T-helper 2 cell treated with Interferon-gamma antibody and Interleukin-4, amounts not matched to agents 5 μg/mL and 100 μg/mL, for 36 hours (primary cell): Measurements from ENCODE around the gene GFAP.
"Not testable (repeated sequence)": the region's sequence is repeated elsewhere in the genome, so short reads cannot be mapped to it uniquely, and the experiment has no call there.

ENCODE experiments used
- DNase-seq: peaks from one replicate; pipeline ENCODE4 v3.0.0; 2021; ENCODE audit warnings: low spot score
- H3K27ac Mint-ChIP-seq: one replicate; pipeline ENCODE4 v1.8.0; 2021; ENCODE audit warnings: mild to moderate bottlenecking, mixed read lengths
- H3K27me3 Mint-ChIP-seq: one replicate; pipeline ENCODE4 v1.8.0; 2021; ENCODE audit warnings: low read depth, mixed read lengths
- H3K36me3 Mint-ChIP-seq: one replicate; pipeline ENCODE4 v1.8.0; 2021; ENCODE audit warnings: low read depth, mixed read lengths
- H3K4me1 Mint-ChIP-seq: one replicate; pipeline ENCODE4 v1.8.0; 2021; ENCODE audit warnings: low read depth, mixed read lengths
- H3K4me3 Mint-ChIP-seq: one replicate; pipeline ENCODE4 v1.8.0; 2022; ENCODE audit warnings: mild to moderate bottlenecking, moderate library complexity, mixed read lengths
- H3K9me3 Mint-ChIP-seq: one replicate; pipeline ENCODE4 v1.8.0; 2021; ENCODE audit warnings: mixed read lengths

GFAP gene

GRCh38 chr17:44915321-44915726 lies at the start of gene GFAP:
Gene GFAP (minus strand): TSS chr17:44915500. CDS start chr17:44915486, 14 bp downstream.
- peaks cover 43% of the 10 kb centered on the region for H3K27me3 Mint-ChIP-seq
- peaks cover 13% of the 10 kb centered on the region for H3K4me1 Mint-ChIP-seq
- H3K9me3 Mint-ChIP-seq = no peaks in the 10 kb centered on the region
- H3K4me3 Mint-ChIP-seq = no peak within 1 kb of the TSS
- H3K27ac Mint-ChIP-seq = no peak within 1 kb of the TSS
- DNase-seq = no peak
- H3K36me3 Mint-ChIP-seq = no peaks in the 10 kb centered on the region

DNA sequence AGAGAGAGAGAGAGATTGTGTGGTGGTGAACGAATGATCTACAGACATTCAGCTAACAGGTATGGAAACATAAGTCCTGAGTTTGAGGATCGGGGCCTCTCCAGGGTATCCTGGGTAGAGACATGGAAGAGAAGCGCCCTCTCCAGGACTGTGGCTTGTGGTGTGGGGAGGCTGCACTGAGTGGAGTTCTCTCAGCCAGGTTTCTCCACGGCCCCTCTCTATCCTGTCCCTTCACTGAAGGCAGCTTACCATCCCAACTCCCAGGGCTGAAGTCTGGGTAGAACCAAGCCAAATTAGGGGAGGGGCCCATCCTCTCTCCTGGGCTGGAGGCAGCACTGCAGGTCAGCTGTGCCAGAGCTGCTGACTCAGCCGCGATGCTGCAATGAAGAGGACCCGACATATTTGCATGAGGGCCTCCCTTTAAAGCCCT lies 46.6 kb upstream of the GFAP start:
- Mint-ChIP-seq H3K9me3 (no peaks in the 10 kb centered on the region), H3K27me3 (peaks cover 78% of the 10 kb centered on the region), H3K36me3 (peaks cover 2% of the 10 kb centered on the region), H3K4me3 (no peak overlapping the region), H3K27ac (no peak overlapping the region), H3K4me1 (peaks cover 2% of the 10 kb centered on the region)
- no peak for DNase-seq

DNA sequence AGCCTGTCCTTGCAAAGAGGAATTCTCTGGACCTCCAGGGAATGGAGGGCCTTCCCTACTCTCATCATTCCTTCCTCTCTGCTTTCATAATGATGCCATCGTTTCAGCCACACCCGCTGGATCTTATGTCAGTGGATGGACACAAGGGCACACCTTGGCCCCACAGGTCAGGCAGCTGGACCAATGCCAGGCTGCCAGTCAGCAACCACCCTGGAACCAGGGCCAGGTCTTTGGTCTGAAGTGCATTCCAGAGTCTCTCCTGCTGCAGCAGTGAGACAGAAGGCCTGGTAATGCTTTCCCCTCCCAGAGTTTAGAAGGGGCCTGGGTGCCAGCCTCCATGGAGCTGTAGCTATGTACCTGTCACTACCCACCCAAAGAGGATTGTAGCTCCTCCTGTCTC lies 45.4 kb upstream of the GFAP start:
- no peak for DNase-seq
- no peak overlapping the region for H3K27ac Mint-ChIP-seq
- no peak overlapping the region for H3K4me3 Mint-ChIP-seq
- no peaks in the 10 kb centered on the region for H3K9me3 Mint-ChIP-seq
- H3K4me1 Mint-ChIP-seq = peaks cover 2% of the 10 kb centered on the region
- peaks cover 80% of the 10 kb centered on the region for H3K27me3 Mint-ChIP-seq
- no peaks in the 10 kb centered on the region for H3K36me3 Mint-ChIP-seq

- Mint-ChIP-seq H3K4me3 (no peak overlapping the region), H3K27ac (no peak overlapping the region), H3K9me3 (no peaks in the 10 kb centered on the region), H3K36me3 (no peaks in the 10 kb centered on the region), H3K27me3 (peaks cover 80% of the 10 kb centered on the region), H3K4me1 (peaks cover 2% of the 10 kb centered on the region)
- DNase-seq = no peak
Observed at GRCh38 chr17:44959821-44960531, 44.7 kb upstream of the GFAP start.

GRCh38 chr17:44956998-44957981 lies 42.0 kb upstream of the GFAP start:
- no peak for DNase-seq
- no peaks in the 10 kb centered on the region for H3K9me3 Mint-ChIP-seq

GRCh38 chr17:44955674-44956425 lies 40.5 kb upstream of the GFAP start:
- Mint-ChIP-seq H3K27me3 (peaks cover 52% of the 10 kb centered on the region), H3K4me1 (peaks cover 2% of the 10 kb centered on the region), H3K36me3 (no peaks in the 10 kb centered on the region), H3K4me3 (no peak overlapping the region), H3K9me3 (no peaks in the 10 kb centered on the region), H3K27ac (no peak overlapping the region)
- no peak for DNase-seq

More at GRCh38 chr17:44956998-44957981, 42.0 kb upstream of the GFAP start:
- peaks cover 2% of the 10 kb centered on the region for H3K4me1 Mint-ChIP-seq
- no peak overlapping the region for H3K4me3 Mint-ChIP-seq
- H3K27me3 Mint-ChIP-seq = peaks cover 59% of the 10 kb centered on the region
- H3K36me3 Mint-ChIP-seq = no peaks in the 10 kb centered on the region
- no peak overlapping the region for H3K27ac Mint-ChIP-seq

DNA sequence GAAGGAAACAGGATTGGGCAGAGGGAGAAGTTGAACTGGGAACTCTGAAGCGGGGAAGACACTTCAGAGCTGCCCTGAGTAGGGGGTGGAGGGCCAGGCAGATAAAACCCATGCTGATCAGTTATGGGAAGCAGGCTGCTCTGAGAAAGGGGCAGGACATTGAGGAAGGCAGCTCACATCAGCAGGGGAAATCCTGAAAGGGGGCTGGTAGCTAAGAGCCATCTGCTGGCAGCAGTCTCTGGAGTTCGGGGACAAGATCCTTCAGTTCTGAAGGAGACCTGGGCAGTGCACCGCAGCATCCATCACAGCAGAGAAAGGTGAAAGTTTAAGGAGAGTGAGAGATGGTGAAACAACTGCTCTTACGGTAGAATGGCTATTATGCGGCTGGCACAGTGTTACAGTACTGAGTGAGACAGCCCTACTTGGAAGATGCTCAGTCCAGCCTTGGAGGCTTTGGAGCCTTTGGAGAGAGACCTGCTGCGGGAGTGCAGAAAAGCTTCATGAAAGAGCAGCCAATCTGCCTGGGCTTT lies 37.7 kb upstream of the GFAP start:
- Mint-ChIP-seq H3K27me3 (peaks cover 31% of the 10 kb centered on the region), H3K4me1 (peaks cover 8% of the 10 kb centered on the region)
- no peak for DNase-seq

DNA sequence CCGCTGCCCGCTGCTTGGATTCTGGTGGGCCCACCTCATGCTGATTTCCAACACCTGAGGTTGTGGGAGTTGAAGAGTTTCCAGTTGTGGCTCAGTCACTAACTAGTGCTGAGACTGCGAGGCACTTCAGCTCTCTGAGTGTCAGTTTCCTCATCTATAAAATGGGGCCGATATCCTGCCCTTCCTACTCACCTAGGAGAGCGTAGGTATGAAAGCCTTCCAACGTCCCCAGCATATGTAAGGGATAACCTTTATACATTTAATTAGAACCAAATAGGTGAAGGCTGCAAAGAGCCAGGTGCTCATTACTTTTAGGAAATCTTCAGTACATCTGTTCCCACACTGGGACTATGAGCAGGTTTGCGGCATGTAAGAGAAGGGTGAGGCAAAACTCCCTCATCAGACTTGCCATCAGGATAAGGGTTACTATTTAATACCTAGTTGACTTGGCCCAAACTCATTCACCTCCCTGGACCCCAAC lies 33.1 kb upstream of the GFAP start:
- peaks cover 25% of the 10 kb centered on the region for H3K4me1 Mint-ChIP-seq
- H3K4me3 Mint-ChIP-seq = peak overlapping the region; percentile 96
- DNase-seq = no peak
- H3K9me3 Mint-ChIP-seq = no peaks in the 10 kb centered on the region
- no peaks in the 10 kb centered on the region for H3K27me3 Mint-ChIP-seq
- peak overlapping the region; percentile 90 for H3K27ac Mint-ChIP-seq
- peaks cover 21% of the 10 kb centered on the region for H3K36me3 Mint-ChIP-seq

More for the DNA sequence above, 37.7 kb upstream of the GFAP start:
- no peak overlapping the region for H3K27ac Mint-ChIP-seq
- no peak overlapping the region for H3K4me3 Mint-ChIP-seq
- H3K36me3 Mint-ChIP-seq = no peaks in the 10 kb centered on the region
- no peaks in the 10 kb centered on the region for H3K9me3 Mint-ChIP-seq

DNA sequence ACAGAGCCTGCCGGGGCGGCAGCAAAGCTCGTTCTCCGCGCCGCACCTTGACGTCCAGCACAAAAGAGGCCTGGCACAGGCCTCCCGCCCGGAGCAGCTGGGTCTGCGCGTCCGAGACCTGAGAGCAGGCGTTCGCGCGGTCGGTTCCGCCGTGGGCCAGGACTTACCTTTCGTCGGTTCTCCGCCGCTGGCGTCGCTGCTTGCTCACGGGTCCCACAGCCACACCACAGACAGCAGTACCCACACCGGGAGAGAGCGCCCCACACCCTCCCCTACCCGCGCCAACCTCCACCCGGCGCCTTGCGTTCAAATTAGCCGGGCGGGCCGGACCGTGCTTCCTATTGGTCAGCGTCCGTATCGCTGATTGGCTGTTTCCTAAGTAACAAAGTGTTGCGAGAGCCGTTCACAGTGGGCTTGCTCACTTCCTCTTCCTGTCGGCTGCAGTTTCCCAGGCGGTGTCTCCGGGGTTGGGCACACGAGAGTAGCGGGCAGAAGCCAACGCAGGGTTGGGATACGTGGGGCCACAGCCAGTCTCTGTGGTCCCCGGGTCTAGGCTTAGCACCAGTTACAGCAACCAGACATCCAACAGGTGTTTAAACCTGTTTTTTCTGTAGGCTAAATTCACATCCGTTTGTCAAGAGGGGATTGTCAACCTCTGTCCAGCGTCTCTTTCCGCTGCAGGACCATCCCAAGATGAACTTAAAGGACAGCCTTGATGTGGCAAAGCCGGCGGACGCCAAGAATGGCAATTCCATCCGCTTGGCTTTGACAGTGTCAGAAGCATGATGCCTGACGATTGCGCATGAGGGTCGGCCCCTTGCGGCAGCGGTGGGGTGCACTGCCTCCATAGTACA lies 32.4 kb upstream of the GFAP start, which contains the start of gene KIF18B:
Gene KIF18B (minus strand): TSS at position 313 of the 854 bp plus-strand sequence. CDS start 11,429 bp downstream, outside the sequence.
- Mint-ChIP-seq H3K36me3 (peaks cover 24% of the 10 kb centered on the region), H3K4me1 (peaks cover 25% of the 10 kb centered on the region), H3K9me3 (no peaks in the 10 kb centered on the region), H3K4me3 (peak within 1 kb of the TSS; percentile 96), H3K27ac (peak within 1 kb of the TSS; percentile 90), H3K27me3 (no peaks in the 10 kb centered on the region)
- DNase-seq = peak; percentile 93

DNA sequence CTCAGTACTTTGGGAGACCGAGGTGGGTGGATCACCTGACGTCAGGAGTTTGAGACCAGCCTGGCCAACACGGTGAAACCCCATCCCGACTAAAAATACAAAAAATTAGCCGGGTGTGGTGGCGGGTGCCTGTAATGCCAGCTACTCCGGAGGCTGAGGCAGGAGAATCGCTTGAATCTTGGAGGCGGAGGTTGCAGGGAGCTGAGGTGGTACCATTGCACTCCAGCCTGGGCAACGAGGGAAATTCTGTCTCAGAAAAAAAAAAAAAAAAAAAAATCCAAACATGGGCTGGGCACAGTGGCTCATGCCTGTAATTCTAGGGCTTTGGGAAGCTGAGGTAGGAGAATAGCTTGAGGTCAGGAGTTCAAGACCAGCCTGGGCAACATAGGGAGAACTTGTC lies 30.4 kb upstream of the GFAP start:
- Mint-ChIP-seq H3K4me3 (peak overlapping the region; percentile 96), H3K4me1 (peaks cover 33% of the 10 kb centered on the region)
- H3K27ac Mint-ChIP-seq = not testable (repeated sequence)

DNA sequence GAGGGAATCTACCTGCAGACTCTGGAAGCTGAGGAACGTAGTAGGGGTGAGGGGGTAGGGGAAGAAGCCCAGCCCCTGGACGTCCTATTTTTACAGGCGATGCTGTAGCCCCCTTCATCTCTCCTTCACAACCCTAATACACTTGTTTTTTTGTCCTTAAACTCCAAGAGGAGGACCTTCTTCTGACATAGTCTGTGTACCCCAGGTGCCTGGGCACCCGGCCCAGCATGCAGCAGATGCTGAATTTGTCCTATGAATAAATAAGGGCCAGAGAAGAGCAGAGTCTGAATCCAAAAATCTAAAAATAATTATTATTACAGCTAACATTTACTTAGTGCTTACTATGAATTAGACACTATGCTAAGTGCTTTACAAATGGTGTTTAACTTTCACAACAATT lies 27.2 kb upstream of the GFAP start:
- Mint-ChIP-seq H3K36me3 (peaks cover 42% of the 10 kb centered on the region), H3K27me3 (no peaks in the 10 kb centered on the region), H3K9me3 (no peaks in the 10 kb centered on the region), H3K27ac (peak overlapping the region; percentile 46), H3K4me3 (peak overlapping the region; percentile 39), H3K4me1 (peaks cover 36% of the 10 kb centered on the region)
- no peak for DNase-seq

More for the DNA sequence above, 30.4 kb upstream of the GFAP start:
- H3K36me3 Mint-ChIP-seq = peaks cover 28% of the 10 kb centered on the region
- H3K27me3 Mint-ChIP-seq, DNase-seq, H3K9me3 Mint-ChIP-seq: not testable (repeated sequence)

- H3K27ac Mint-ChIP-seq = peak overlapping the region; percentile 46
- no peak for DNase-seq
- peaks cover 39% of the 10 kb centered on the region for H3K4me1 Mint-ChIP-seq
- H3K36me3 Mint-ChIP-seq = peaks cover 45% of the 10 kb centered on the region
- no peaks in the 10 kb centered on the region for H3K27me3 Mint-ChIP-seq
- no peaks in the 10 kb centered on the region for H3K9me3 Mint-ChIP-seq
- peak overlapping the region; percentile 39 for H3K4me3 Mint-ChIP-seq
Observed at GRCh38 chr17:44941712-44942331, 26.5 kb upstream of the GFAP start.
